Brain microvascular endothelial cell (primary cell): ENCODE measurements around the gene OR2A5.

Experiments used
- DNase-seq: peaks from one replicate; pipeline ENCODE4 v3.0.0-alpha.2; 2020
- H3K27ac ChIP-seq: fragments of 250-450 bp; sonication (Bioruptor Pico); 2 replicates; pipeline ENCODE4 v1.5.1; 2020; ENCODE audit warnings: mild to moderate bottlenecking, moderate library complexity
- H3K27me3 ChIP-seq: fragments of 250-450 bp; sonication (Bioruptor Pico); replicated peaks from 2 replicates; pipeline ENCODE4 v1.5.1; 2020; ENCODE audit warnings: mild to moderate bottlenecking
- H3K36me3 ChIP-seq: fragments of 250-450 bp; sonication (Bioruptor Pico); replicated peaks from 2 replicates; pipeline ENCODE4 v1.5.1; 2020; ENCODE audit warnings: mild to moderate bottlenecking
- H3K4me3 ChIP-seq: 2 replicates; pipeline ENCODE4 v1.5.1; 2011; ENCODE audit warnings: low read depth, mild to moderate bottlenecking, control low read depth, low read length, moderate library complexity
- CTCF ChIP-seq: IDR thresholded peaks from 2 replicates; pipeline ENCODE4 v1.5.1; 2011; ENCODE audit warnings: low read depth, mild to moderate bottlenecking, moderate library complexity, low read length, control low read depth, inconsistent platforms; ENCODE audit errors: missing control alignments
- in situ Hi-C: cut with HindIII; loops from 2 replicates; pipeline ENCODE4 v1.10.0; 2017; ENCODE audit warnings: low sequenced_read_pairs, low pct_ligation_motif_present

OR2A5 gene

DNA sequence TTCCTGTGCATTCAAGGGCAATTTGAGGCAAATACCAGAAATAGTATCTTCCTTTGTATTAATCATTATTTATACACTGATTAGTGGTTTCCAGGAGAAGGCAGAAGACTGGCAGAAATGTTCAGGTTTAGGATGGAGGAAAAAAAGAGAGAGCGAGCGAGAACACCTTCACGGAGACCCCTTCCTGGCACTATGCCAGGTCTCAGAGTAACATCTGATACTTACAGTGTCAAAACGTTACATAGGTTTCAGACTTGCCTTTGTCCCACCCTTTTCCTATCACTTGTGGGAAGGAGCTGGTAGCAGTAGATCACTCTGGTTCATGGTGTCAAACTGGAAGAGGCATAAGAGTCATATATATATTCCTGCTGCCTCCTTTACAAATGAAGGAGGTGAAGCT lies 38.0 kb downstream of the OR2A5 start:
- Histone ChIP-seq H3K27ac (no peak overlapping the region), H3K36me3 (no peaks in the 10 kb centered on the region), H3K4me3 (no peak overlapping the region), H3K27me3 (no peaks in the 10 kb centered on the region)
- TF ChIP-seq CTCF: no peak
- in situ Hi-C loops: no loop called here
- no peak for DNase-seq

- Histone ChIP-seq H3K27me3 (no peaks in the 10 kb centered on the region), H3K27ac (no peak overlapping the region), H3K4me3 (no peak overlapping the region), H3K36me3 (no peaks in the 10 kb centered on the region)
- in situ Hi-C loops: no loop called here
- DNase-seq: no peak
- TF ChIP-seq CTCF: no peak
Observed at GRCh38 chr7:144087230-144087629, 38.5 kb downstream of the OR2A5 start.

DNA sequence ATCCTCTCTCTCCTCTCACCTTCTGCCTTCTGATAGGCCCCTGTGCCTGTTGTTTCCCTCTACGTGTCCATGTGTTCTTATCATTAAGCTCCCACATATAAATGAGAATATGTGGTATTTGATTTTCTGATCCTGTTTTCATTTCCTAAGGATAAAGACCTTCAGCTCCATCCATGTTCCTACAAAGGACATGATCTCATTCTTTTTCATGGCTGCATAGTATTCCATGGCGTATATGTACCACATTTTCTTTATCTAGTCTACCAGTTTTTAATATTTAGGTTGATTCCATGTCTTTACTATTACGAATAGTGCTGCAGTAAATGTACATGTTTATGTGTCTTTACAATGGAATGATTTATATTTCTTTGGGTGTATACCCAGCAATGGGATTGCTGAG lies 41.9 kb downstream of the OR2A5 start:
- H3K4me3 ChIP-seq: no peak overlapping the region
- TF ChIP-seq CTCF: no peak
- no peak for DNase-seq

GRCh38 chr7:144098776-144099175 lies 50.0 kb downstream of the OR2A5 start:
- Histone ChIP-seq H3K27me3 (no peaks in the 10 kb centered on the region), H3K27ac (no peak overlapping the region), H3K36me3 (no peaks in the 10 kb centered on the region), H3K4me3 (no peak overlapping the region)
- DNase-seq: no peak
- no peak for TF ChIP-seq CTCF
- in situ Hi-C loops: no loop called here

More for the DNA sequence above, 41.9 kb downstream of the OR2A5 start:
- no peaks in the 10 kb centered on the region for H3K27me3 ChIP-seq
- H3K36me3 ChIP-seq: no peaks in the 10 kb centered on the region
- H3K27ac ChIP-seq: no peak overlapping the region
- in situ Hi-C loops: no loop called here

- Histone ChIP-seq H3K36me3 (no peaks in the 10 kb centered on the region), H3K27me3 (no peaks in the 10 kb centered on the region), H3K4me3 (no peak overlapping the region), H3K27ac (no peak overlapping the region)
- in situ Hi-C loops: no loop called here
- DNase-seq: no peak
- TF ChIP-seq CTCF: no peak
Observed at GRCh38 chr7:144100607-144101006, 51.9 kb downstream of the OR2A5 start.

DNA sequence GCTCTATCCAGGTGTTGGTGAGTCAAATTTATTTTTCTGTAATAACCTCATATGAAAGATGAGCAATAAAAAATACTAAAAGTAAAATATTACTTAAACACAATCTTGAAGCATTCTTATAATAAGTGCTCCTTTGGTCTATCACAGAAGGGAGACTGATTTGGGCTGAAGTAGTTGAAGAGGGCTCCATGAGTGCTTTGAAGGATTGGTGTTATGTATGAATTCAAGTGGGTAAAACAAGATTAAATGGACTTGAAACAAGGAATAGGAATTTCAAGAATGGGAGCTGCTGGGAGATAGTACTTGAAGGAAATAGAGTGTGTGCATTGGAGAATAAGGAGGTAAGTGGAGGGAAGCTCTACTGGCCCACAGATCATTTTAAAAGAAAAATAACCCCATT lies 53.3 kb downstream of the OR2A5 start:
- no peak overlapping the region for H3K4me3 ChIP-seq
- no peaks in the 10 kb centered on the region for H3K27me3 ChIP-seq
- H3K36me3 ChIP-seq: no peaks in the 10 kb centered on the region
- no peak overlapping the region for H3K27ac ChIP-seq
- no peak for DNase-seq
- no peak for TF ChIP-seq CTCF
- in situ Hi-C loops: no loop called here
